ENCODE measurements around the gene BCAS3.

DNA sequence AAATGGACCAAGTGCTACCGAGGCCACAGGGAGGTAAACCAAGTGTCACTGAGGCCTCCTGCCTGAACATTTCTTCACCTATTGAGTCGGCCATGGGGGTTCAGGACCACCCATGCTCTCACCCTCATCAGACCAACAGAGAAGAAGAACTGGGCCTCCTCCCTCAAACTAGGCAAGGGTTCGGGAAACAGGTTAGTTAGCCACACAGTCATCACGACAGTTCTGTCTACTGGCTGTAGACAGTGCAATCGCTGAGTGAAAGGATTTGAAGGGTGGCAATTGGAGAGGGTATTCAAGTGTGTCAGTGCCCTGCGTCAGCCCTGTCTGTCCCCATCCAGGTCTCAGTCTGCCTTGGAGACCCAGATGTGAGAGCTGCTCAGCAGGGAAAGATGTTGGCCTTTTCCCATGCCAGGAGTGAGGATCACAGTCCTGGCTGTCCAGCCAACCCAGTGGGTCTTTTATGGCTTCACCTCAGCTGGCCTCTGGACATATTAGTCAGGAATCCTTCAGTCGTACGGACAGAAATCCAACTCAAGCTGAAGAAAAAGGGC is 741.9 kb downstream of the BCAS3 start:
- no peak for TF ChIP-seq CTCF (IDR thresholded peaks at IDR 0.05)
- TF ChIP-seq POLR2A (IDR thresholded peaks at IDR 0.05): no peak

All from lower leg skin (tissue), 3 donors.